Stimulated activated naive B cell treated with anti-CD40 and anti-IgM and Interleukin-4, amounts not matched to agents 10 μg/mL and 1 μg/mL and 100 μg/mL, for 72 hours (primary cell): ENCODE results near the gene B3GAT2.

Source experiments
- ATAC-seq, 2 donors: fragments of 150-1000 bp; cut with Tn5 transposase; replicated peaks; 2 replicates each; pipeline ENCODE4 v1.10.0; 2021; ENCODE audit warnings: moderate library complexity in 1 of 2
- DNase-seq: peaks from one replicate; pipeline ENCODE4 v3.0.0; 2021
- H3K27ac Mint-ChIP-seq: one replicate; pipeline ENCODE4 v1.8.0; 2022; ENCODE audit warnings: mild to moderate bottlenecking, mixed read lengths
- H3K27me3 Mint-ChIP-seq, 2 donors: one replicate each; pipeline ENCODE4 v1.8.0; 2022; ENCODE audit warnings: mixed read lengths in 2 of 2
- H3K36me3 Mint-ChIP-seq, 2 donors: one replicate each; pipeline ENCODE4 v1.8.0; 2022; ENCODE audit warnings: mixed read lengths in 2 of 2, mild to moderate bottlenecking in 1 of 2
- H3K4me1 Mint-ChIP-seq, 2 donors: one replicate each; pipeline ENCODE4 v1.8.0; 2022; ENCODE audit warnings: mixed read lengths in 2 of 2, mild to moderate bottlenecking in 1 of 2
- H3K4me3 Mint-ChIP-seq, 2 donors: one replicate each; pipeline ENCODE4 v1.8.0; 2022; ENCODE audit warnings: mild to moderate bottlenecking in 2 of 2, mixed read lengths in 2 of 2, moderate library complexity in 1 of 2
- H3K9me3 Mint-ChIP-seq, 2 donors: one replicate each; pipeline ENCODE4 v1.8.0; 2022; ENCODE audit warnings: mixed read lengths in 2 of 2, mild to moderate bottlenecking in 1 of 2

Gene B3GAT2

DNA sequence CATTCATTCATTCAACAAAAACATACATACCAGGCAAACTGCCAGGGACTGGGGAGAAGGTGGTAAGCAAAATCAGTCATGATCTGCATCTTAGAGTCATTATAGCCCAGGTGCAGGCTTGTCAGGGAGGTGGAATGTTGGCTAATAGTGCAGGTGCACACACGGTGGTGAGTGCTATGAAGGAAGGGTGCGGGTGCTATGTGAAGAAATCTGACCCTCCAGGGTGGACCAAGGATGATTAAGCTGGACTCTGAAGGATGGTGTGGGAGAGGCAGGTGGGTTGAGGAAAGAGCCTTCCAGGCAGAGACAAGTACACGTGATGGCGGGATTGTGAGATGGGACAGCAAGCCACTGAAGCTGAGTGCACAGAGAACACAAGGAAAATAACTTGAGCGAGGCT is 77.4 kb downstream of the B3GAT2 start:
- no peak for DNase-seq
- H3K4me3 Mint-ChIP-seq, result no peak overlapping the region
- H3K4me1 Mint-ChIP-seq, result peaks cover 0 to 2% of the 10 kb centered on the region in 2 donors
- H3K27ac Mint-ChIP-seq, result no peak overlapping the region
- peaks cover 21 to 24% of the 10 kb centered on the region in 2 donors for H3K27me3 Mint-ChIP-seq
- H3K36me3 Mint-ChIP-seq, result no peaks in the 10 kb centered on the region
- no peak for ATAC-seq
- H3K9me3 Mint-ChIP-seq, result no peaks in the 10 kb centered on the region

DNA sequence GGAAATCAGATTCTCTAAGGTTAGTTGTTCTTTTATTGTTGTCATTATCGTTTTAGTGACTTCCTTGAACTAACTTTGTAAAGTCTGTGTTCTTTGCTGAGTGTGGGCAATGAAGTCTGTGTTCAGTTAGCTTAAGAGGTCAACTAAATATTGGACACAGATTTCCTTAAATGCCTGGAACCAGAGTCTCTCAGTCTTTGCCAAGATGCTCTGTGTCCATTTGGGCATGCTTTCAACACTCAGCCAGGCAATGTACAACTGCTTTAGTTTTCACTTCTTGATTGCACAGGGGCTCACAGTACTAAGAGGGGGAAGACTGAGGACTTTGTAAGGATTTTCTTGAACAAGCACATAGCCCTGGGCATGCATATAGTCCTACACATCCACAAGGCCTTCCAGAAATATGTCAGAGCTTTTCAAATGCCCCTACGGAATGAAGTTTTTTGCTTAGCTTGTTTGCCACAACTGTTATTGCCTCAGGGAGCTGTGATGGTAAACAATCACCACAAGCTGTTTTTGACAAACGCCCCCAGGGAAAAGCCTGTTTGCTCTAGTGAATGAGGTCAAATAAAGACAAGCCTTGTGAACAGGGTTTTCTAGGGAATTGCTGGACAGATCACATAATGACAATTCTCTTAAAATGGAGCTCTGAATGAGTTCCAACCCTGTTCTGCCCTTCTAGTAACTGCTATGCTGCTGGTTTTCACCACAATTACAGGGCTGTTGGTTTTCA is 82.5 kb downstream of the B3GAT2 start:
- DNase-seq (no peak), ATAC-seq (no peak)
- H3K4me1 Mint-ChIP-seq, result no peaks in the 10 kb centered on the region
- no peak overlapping the region for H3K4me3 Mint-ChIP-seq
- H3K9me3 Mint-ChIP-seq, result peaks cover 18 to 21% of the 10 kb centered on the region in 2 donors
- peaks cover 13 to 17% of the 10 kb centered on the region in 2 donors for H3K27me3 Mint-ChIP-seq
- H3K27ac Mint-ChIP-seq, result no peak overlapping the region
- peaks cover 7 to 13% of the 10 kb centered on the region in 2 donors for H3K36me3 Mint-ChIP-seq

DNA sequence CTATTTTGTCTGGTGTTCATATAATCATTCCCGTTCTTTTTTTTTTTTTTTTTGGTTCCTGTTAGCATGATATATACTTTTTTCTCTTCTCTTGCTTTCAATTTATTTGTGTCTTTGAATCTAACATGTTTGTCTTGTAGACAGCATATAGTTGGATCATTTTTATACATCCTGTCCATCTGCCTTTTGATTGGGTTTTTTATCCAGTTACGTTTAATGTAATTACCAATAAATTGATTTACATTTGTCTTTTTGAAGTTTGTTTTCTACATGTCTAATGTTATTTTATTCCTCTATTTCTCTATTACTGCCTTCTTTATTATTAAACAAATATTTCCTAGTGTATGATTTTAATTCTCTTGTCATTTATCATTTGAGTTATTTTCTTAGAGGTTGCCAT is 84.4 kb downstream of the B3GAT2 start:
- Mint-ChIP-seq H3K27ac (no peak overlapping the region), H3K36me3 (peaks cover 7 to 13% of the 10 kb centered on the region in 2 donors), H3K4me3 (no peak overlapping the region), H3K9me3 (peaks cover 18 to 21% of the 10 kb centered on the region in 2 donors), H3K4me1 (no peaks in the 10 kb centered on the region), H3K27me3 (peaks cover 6 to 12% of the 10 kb centered on the region in 2 donors)
- DNase-seq, result no peak
- no peak for ATAC-seq

DNA sequence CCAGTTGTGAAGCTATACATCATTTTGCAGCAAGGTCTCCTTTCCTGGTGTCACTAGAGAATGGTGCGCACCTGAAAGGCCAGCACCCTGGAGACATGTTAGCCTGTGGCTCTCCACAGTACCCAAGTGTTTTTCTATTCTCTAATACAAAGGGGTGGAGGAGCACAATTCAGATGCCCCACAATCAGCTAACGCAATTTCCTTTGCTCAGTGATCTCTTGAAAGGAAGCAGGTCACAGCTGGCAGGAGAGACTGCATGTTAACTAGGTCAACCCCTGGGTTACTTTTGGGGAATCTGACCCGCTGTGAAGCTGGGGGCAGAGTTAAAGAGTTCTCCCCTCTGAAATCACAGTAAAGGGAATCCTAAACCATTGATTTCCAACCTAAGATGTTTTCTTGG is 92.5 kb downstream of the B3GAT2 start:
- Mint-ChIP-seq H3K27me3 (peaks cover 0 to 4% of the 10 kb centered on the region in 2 donors), H3K9me3 (peaks cover 2 to 4% of the 10 kb centered on the region in 2 donors), H3K4me3 (no peak overlapping the region), H3K4me1 (peaks cover 8 to 20% of the 10 kb centered on the region in 2 donors), H3K36me3 (peaks cover 9 to 21% of the 10 kb centered on the region in 2 donors), H3K27ac (no peak overlapping the region)
- DNase-seq (no peak), ATAC-seq (no peak)

DNA sequence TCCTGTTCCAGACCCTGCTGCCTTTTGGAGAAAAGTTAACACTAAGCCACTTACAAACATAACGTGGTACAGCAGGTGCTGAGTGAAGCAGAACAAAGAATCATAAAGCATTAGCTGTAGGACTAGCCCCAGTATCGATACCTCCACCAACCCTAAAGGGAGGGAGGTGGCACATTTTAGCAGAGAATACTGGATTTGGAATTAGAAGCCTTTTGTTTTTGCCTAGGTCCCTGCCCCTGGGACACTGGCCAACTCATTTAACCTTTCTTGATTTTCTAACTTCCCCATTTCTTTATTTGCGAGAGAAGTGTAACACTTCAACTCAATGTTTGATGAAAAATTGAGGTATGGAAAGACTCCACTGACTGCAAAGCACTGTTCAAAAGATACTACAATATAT is 93.5 kb downstream of the B3GAT2 start:
- H3K9me3 Mint-ChIP-seq, result peaks cover 2 to 4% of the 10 kb centered on the region in 2 donors
- H3K4me1 Mint-ChIP-seq, result peaks cover 8 to 20% of the 10 kb centered on the region in 2 donors
- H3K27me3 Mint-ChIP-seq, result peaks cover 0 to 4% of the 10 kb centered on the region in 2 donors
- peaks cover 9 to 28% of the 10 kb centered on the region in 2 donors for H3K36me3 Mint-ChIP-seq
- DNase-seq (no peak), ATAC-seq (peak; percentile 79 to 87)
- H3K4me3 Mint-ChIP-seq, result no peak overlapping the region
- no peak overlapping the region for H3K27ac Mint-ChIP-seq

DNA sequence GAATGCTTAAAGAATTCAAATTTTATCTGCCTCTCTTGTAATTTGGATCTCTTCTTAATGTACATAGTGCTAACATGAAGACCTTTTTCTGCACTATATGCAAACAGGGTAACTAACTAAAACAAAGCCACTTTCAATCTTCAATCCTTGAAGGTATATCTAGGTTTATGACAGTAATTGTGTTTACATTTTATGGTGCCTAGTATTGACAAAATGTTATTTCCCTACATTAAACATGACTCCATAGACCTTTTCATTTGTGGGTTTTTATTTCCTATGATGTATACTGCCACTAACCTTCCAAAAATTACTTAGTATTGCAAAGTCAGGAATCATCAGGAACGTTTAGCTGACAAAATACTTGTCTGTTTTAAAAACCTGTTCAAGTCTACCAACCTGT is 95.9 kb downstream of the B3GAT2 start:
- H3K36me3 Mint-ChIP-seq, result peaks cover 9 to 28% of the 10 kb centered on the region in 2 donors
- no peak overlapping the region for H3K4me3 Mint-ChIP-seq
- no peaks in the 10 kb centered on the region for H3K27me3 Mint-ChIP-seq
- ATAC-seq (no peak), DNase-seq (no peak)
- H3K27ac Mint-ChIP-seq, result no peak overlapping the region
- no peaks in the 10 kb centered on the region for H3K9me3 Mint-ChIP-seq
- H3K4me1 Mint-ChIP-seq, result peaks cover 8 to 25% of the 10 kb centered on the region in 2 donors

DNA sequence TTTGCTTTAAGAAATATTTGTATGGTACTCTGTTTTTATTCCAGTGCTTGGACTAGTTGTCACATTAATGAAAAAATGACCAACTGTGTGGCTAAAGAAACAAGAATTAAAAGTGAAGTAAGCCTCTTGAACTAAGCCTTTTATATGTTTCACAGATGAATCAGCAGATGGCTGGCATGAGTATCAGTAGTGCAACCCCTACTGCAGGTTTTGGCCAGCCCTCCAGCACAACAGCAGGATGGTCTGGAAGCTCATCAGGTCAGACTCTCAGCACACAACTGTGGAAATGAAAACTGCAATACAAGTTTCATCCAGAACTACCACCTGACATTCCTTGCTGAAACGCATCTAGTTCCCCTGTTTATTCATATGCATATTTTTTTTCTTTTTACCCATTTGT is 96.8 kb downstream of the B3GAT2 start:
- no peaks in the 10 kb centered on the region for H3K9me3 Mint-ChIP-seq
- peaks cover 8 to 34% of the 10 kb centered on the region in 2 donors for H3K4me1 Mint-ChIP-seq
- no peak overlapping the region for H3K27ac Mint-ChIP-seq
- H3K4me3 Mint-ChIP-seq, result no peak overlapping the region
- H3K27me3 Mint-ChIP-seq, result no peaks in the 10 kb centered on the region
- ATAC-seq (no peak), DNase-seq (no peak)
- peaks cover 9 to 28% of the 10 kb centered on the region in 2 donors for H3K36me3 Mint-ChIP-seq

DNA sequence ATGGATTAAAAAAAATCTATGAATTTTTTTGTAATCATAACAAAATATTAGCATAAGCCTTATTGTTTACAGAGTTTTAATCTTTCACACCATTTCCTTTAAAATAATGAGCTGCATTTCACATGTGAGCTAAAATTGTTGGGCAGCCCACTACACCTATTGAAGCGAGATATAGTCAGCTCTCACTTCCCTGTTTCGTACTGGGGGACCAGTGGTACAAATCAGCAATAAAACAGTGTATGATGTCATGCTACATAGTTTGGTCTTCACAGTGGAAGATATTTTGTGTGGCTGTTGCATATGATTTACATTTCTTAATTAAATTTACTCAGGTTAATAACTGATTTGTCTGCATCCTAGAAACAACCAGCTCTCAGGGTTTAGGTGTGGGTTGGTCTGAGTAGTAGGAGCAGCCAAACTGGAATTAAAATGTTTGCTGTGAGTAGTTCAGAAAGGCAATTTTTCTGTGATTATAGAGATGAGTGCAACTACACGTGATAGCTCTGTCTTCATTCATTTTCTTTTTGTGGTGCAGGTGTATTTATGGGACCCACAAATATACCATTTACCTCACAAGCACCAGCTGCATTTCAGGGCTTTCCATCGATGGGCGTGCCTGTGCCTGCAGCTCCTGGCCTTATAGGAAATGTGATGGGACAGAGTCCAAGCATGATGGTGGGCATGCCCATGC is 99.3 kb downstream of the B3GAT2 start:
- H3K27ac Mint-ChIP-seq, result no peak overlapping the region
- ATAC-seq (peak; percentile 100), DNase-seq (peak; percentile 14)
- H3K4me1 Mint-ChIP-seq, result peaks cover 0 to 14% of the 10 kb centered on the region in 2 donors
- H3K36me3 Mint-ChIP-seq, result peaks cover 11 to 28% of the 10 kb centered on the region in 2 donors
- no peaks in the 10 kb centered on the region for H3K9me3 Mint-ChIP-seq
- H3K4me3 Mint-ChIP-seq, result no peak overlapping the region
- no peaks in the 10 kb centered on the region for H3K27me3 Mint-ChIP-seq

DNA sequence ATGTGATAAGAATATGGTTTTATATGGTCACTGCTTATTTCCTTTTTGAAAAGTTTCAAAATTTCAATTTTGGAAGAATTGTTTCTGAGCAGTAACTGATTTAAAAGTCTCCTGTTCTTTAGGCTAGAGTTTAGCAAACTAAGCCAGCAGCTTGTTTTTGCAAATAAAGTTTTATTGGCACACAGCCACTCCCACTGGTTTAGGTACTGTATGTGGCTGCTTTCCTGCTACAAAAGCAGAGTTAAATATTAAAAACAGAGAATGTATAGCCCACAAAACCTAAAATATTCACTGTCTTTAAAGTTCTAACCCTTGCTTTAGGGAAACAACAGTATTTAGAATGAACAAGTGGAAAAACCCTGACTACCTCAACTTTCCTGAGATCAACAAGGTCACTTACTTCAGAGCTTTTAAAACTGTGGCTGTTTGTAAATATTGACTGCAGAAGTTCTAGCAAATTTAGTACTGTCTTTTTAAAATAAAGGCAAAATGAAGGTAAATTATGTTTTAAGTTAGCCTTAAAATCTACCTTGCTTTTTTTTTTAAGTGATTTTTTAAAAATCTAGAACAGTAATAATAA is 104.1 kb downstream of the B3GAT2 start:
- peaks cover 2 to 8% of the 10 kb centered on the region in 2 donors for H3K36me3 Mint-ChIP-seq
- no peak for DNase-seq
- H3K4me1 Mint-ChIP-seq, result peaks cover 3 to 21% of the 10 kb centered on the region in 2 donors

DNA sequence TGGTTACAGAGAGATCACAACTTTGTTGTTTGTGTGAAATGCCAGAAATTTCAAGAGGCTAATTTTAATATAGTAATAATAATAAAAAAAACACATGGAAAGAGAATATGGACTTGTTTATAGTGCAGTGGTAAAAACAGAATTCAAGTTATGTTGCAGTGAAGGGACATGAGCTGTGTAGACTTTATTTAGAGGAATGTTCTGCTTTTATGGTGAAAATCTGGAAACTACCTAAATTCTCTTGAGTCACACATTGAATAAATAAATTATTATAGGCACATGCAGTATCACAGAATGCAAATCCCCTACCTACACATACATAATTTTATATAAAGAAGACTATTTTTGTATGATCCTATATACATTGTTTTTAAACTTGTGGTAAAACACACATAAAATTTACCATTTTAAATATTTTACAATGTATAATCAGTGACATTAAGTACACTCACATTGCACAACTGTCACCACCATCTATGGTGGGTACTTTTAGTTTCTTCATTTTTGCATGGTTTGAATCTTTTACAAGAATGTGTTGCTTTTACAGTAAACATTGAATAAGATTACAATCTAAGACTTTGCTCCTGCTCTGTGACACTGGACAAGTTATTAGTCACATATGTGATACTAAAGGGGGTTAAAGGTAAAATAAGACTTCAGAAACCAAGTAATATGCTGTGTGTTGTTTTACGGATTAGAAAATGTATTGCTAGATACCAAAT is 107.4 kb downstream of the B3GAT2 start:
- no peaks in the 10 kb centered on the region for H3K9me3 Mint-ChIP-seq
- H3K36me3 Mint-ChIP-seq, result peaks cover 13 to 24% of the 10 kb centered on the region in 2 donors
- no peaks in the 10 kb centered on the region for H3K27me3 Mint-ChIP-seq
- H3K4me3 Mint-ChIP-seq, result no peak overlapping the region
- no peak for ATAC-seq
- H3K27ac Mint-ChIP-seq, result no peak overlapping the region
- peaks cover 12 to 21% of the 10 kb centered on the region in 2 donors for H3K4me1 Mint-ChIP-seq
- no peak for DNase-seq

More for the DNA sequence above, 104.1 kb downstream of the B3GAT2 start:
- no peak overlapping the region for H3K4me3 Mint-ChIP-seq
- no peaks in the 10 kb centered on the region for H3K27me3 Mint-ChIP-seq
- no peak for ATAC-seq
- no peak overlapping the region for H3K27ac Mint-ChIP-seq
- no peaks in the 10 kb centered on the region for H3K9me3 Mint-ChIP-seq

DNA sequence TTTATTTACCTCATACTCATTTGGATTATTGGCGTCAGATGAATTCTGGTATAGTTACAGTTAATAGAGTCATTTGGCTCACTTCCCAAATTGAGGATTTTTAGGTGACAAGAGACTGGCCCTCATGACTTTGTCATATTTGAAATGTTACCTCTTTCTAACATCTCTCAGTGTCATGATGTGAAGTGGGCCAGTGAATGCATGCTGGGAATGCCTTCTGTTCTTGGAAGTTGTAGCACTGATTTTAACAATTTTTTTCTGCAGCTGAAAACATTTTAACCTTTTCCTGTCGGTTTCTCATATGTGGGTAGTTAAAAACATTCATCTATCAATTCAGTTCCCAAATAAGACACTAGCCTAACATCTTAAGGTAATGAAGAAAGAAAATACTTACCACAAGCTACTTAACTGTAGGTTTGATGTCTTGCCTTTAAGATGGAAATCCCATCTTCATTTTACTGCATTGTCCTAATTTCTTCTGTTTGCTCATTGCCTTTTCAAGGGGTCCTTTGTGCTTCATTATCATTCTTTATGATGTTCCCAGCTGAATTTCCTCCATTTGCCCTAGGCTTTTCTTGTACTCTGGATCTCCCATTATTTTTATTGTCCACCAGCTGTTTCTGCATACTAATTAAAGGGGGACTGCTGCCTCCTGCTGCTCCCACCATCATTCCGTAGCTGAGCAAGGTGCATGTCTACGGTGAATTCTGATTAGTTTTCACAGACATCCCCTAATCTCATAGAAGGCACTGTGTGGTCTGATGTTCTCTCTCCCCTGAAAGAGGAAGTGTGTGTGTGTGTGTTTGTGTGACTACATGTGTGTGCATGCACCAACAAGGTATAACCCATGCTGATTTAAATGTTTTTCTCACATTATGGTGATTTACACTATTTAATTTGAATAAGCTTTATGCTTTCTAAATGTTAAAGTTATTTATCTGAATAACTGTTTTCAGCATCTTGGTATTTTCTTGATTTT is 109.5 kb downstream of the B3GAT2 start:
- DNase-seq (no peak), ATAC-seq (peak; percentile 50 to 52)
- Mint-ChIP-seq H3K27me3 (no peaks in the 10 kb centered on the region), H3K27ac (no peak overlapping the region), H3K4me1 (peaks cover 15 to 21% of the 10 kb centered on the region in 2 donors), H3K9me3 (no peaks in the 10 kb centered on the region), H3K36me3 (peaks cover 11 to 27% of the 10 kb centered on the region in 2 donors), H3K4me3 (no peak overlapping the region)

DNA sequence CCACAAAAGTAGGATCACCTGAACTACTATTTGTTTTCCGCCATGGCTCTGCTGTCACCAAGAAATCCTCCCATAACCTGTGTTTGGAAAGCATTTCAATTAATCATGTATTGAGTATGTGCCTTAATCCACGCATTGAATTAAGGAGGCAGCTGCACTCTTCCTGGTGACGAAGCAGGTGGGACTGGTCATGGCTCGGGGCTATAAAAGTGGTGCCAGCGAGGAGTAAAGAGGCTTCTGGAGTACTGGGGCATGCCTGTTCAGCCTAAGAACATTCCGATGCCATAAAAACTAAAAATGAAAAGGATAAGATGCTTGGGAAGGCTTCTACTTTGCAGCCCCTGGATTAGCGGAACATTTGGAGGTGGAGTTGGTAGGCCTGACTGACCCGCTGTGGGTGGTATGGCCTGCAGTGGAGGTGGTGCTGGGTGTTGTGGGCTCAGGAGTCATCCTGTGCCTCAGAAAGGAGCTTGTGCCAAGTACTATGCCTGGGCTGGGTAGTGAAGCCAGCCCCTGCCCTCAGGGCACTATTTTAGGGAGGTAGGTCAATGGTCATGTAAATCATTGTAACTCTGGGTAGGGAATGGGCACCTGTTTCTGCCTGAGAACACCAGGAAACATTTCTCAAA is 110.5 kb downstream of the B3GAT2 start:
- Mint-ChIP-seq H3K36me3 (peaks cover 11 to 27% of the 10 kb centered on the region in 2 donors), H3K27me3 (no peaks in the 10 kb centered on the region), H3K27ac (no peak overlapping the region), H3K9me3 (no peaks in the 10 kb centered on the region), H3K4me1 (peaks cover 15 to 21% of the 10 kb centered on the region in 2 donors), H3K4me3 (no peak overlapping the region)
- DNase-seq (no peak), ATAC-seq (no peak)

DNA sequence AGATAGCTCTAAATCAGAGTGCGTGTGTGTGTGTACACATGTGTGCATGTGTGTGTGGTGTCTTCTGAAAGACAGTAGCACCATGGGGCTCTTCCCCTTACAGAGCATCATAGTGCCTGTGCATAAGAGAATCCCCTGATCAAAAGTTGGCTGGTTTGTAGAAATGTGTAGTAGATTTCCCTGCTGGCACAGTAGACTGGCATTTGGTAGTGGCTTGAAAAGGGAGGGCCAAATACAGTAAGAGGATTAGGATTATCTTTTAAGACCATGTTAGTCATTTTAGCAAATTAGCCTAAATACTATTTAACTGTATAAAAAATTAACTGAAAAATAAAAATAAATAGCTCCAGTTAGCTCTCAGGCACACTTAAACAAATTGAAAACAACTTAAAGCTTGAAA is 112.6 kb downstream of the B3GAT2 start:
- Mint-ChIP-seq H3K27me3 (no peaks in the 10 kb centered on the region), H3K9me3 (no peaks in the 10 kb centered on the region), H3K4me1 (peaks cover 17 to 24% of the 10 kb centered on the region in 2 donors), H3K4me3 (no peak overlapping the region), H3K27ac (no peak overlapping the region), H3K36me3 (peaks cover 13 to 29% of the 10 kb centered on the region in 2 donors)
- DNase-seq, result no peak
- ATAC-seq, result no peak
